Measurements from ENCODE around the gene ATP9B.

- no peak for TF ChIP-seq CTCF (IDR thresholded peaks at IDR 0.05)
- no peak for TF ChIP-seq POLR2A (IDR thresholded peaks at IDR 0.05)
- no peak for TF ChIP-seq POLR2AphosphoS5 (IDR thresholded peaks at IDR 0.05; ENCODE audit: insufficient read depth in 1 of 2, low read depth in 1 of 2)
These were observed 8.0 kb downstream of the ATP9B start for GRCh38 chr18:79077181-79077580.

Measured in vagina (tissue), 2 donors.